HG02938 (cell line): Measurements from ENCODE around the gene CCDC57.
"Not testable (repeated sequence)": the region's sequence is repeated elsewhere in the genome, so short reads cannot be mapped to it uniquely, and the experiment has no call there.

Experiments used
- ATAC-seq: cut with Tn5 transposase; IDR thresholded peaks from one replicate; pipeline ENCODE4 v1.9.1; 2021; ENCODE audit warnings: mild to moderate bottlenecking, moderate library complexity; ENCODE audit not compliant: unreplicated experiment

Gene CCDC57

GRCh38 chr17:82179412-82179811, 33.2 kb downstream of the CCDC57 start:
- ATAC-seq, result no peak

DNA sequence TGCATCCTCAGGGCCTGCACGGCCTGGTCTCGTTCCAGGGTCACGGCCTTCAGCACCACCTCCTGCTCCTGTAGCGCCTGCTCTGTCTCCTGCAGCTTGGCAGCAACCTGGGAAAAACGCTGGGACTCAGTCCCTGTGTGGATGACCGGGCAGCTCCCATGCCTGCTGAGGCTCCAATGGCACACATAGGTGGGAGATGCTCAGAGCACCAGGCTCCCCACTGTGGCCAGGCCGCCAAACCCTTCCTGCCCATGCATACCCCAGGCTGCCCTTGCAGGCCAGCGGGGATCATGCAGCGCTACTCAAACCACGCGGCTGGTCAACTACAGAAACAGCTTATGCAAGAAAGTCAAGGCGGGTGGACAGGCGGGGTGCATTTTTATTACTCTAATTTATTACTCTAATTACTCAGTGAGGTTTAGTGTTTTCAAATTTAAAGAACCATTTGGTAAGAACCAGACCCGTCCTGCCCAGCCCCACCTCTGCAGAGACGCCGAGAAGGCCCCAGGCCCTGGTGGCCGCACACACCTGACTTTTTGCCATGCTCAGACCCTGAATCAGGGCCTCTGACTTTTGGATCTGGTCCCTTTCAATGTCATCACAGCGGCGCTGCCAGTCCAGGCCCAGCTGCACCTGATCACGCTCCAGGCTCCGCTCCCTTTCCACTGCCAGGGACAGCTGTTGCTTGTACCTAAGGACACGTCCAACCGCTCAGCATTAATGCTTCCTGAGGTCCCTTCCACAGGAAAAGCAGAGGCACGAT, 34.0 kb downstream of the CCDC57 start:
- ATAC-seq, result no peak

DNA sequence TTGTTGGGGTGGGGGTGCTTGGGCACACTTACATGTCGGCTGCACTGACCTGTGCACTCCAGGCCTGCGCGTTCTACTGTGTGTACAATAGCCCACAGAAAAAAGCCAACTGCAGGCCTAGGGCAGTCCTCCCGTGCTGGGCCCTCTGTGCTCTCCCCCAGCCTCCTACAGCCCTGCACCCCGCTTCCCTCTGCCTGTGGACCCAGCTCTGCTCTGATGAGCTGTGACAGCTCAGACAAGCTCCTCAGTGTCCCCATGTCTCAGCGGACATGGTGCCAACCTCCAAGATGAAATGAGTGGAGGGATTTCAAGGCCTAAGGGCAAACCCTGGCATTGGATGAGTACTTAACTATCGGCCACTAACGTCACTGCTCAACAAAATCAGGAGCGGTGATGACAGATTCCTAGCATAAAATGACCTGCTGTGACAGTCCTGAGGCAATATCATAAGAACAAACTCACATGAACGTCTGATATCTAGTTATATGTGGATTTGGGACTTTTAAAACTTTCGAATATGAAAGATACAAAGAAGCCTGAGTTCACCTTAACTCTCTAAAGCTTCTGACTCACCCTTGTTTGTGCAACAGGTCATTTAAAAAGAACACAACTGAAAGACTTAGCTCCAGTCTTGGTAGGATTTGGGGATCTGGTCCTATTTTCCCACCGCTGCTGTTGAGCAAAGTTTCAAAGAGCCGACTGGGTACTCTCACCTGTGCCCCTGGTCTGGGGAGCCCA, 34.7 kb downstream of the CCDC57 start:
- no peak for ATAC-seq

- no peak for ATAC-seq
These were observed 35.4 kb downstream of the CCDC57 start for GRCh38 chr17:82177276-82177675.

GRCh38 chr17:82175951-82176350, 36.7 kb downstream of the CCDC57 start:
- ATAC-seq, result no peak

GRCh38 chr17:82175201-82175600, 37.4 kb downstream of the CCDC57 start:
- ATAC-seq, result no peak

DNA sequence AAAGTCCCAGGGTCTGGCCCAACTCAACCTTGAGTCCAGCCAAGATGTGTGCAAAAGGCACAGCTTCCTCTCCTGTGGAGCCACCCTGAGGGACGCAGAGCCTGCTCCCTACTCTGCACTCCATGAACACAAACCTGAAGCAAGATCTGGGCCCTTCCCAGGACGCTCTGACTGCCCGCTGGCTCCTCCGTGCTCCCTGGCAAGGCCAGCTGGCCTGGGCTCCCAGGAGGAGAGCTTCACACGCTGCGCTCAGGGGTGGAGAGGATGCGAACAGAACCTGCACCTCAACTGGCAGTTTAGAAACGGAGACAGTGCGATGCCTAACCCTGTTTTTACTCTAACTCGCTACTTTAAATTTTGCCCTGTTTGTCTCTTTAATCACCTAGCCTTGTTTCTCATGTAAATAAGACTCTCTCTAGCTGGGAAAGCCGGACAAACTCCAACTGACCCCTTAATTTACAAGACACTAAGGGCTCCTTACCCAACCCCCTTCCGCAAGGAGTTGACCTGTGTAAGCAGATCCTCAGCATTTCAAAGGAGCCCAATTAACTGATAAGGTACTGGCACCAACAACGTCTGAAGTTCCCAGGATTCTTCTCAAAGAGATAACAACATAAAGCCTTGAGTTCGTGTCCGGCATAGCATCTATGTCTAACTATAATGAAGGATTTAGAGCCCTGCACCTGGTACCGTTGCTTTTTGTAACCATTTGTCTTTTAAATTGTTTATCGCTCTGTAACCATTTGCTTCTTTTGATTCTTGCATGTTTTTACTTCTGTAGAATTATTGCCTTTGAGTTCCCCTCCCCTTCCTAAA, 38.4 kb downstream of the CCDC57 start:
- ATAC-seq, result not testable (repeated sequence)

DNA sequence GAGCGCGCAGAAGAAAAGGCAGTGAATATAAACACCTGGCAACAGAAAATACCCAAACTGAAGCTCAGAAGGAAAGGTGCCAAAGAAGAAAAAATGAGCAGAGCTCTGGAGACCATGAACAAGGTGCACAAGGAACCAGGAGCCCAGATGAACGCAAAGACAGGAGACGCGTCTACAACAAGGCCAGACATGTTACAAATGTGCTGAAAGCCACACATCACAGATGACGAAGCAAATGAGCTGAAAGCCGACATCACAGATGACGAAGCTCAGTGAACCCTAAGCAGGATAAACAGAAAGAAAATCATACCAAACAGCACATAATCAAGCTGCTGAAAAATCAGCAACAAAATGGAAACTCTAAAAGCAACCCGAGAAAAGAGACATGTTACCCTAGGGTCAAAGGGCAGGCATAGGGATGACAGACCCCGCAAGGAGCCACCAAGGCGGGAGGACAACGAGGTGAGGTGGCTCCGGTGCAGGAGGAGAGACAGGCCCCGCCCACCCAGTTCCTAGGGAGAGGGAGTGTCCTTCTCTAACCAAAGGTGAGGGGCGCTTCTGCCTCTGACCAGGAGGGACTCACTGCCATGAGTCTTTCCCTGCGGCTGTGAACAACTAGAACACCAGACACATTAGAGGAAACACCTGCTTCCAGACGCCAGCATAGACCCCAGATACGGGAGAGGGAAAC, 39.1 kb downstream of the CCDC57 start:
- ATAC-seq, result no peak

GRCh38 chr17:82172486-82173160, 40.0 kb downstream of the CCDC57 start:
- ATAC-seq, result no peak

DNA sequence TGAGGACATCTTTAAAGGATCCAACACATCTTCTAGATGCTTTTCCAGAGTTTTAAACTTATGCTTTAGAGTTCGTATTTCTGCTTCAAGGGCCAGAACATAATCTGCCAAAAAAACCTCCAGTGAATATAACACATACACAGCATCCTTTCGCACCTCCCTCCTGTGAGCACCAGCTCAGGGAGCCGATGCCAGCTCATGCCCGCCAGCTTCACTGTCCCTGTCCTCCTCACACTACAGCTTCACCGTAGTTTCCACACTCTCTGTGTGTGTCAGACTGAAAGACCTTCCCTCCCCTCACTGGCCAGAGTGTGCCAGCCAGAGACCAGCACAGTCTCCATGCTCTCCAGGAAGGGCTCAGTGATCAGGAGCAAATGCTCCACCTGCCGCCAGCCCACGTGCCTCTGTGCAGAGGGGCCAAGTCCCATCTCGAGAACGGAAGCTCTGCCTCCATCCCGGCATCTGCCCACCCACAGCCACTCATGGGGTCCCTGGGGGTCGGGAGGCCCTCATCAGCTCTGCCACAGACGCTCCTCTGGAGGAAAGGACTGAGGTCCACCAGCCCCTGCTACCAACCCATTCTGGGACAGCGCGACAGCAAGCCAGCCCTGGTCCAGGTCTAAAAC, 40.8 kb downstream of the CCDC57 start:
- ATAC-seq, result no peak

- no peak for ATAC-seq
These were observed 42.2 kb downstream of the CCDC57 start for GRCh38 chr17:82170412-82170961.

DNA sequence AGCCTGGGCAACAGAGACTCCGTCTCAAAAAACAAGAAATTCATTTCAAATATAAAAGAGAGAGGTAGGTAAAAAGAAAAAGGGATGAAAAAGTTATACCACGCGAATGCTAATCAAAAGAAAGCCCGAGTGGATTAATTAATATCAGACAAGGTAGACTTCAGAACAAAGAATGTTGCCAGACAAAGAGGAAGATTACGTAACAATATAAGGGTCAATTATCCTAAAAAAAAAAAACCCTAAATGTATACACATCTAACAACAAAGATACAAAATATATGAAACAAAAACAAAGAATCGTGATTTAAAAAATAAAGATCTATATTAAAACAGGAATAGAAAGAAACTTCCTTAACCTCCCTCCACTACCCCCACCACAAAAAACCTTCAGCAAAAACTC, 44.1 kb downstream of the CCDC57 start:
- no peak for ATAC-seq

GRCh38 chr17:82167028-82167427, 45.6 kb downstream of the CCDC57 start:
- ATAC-seq, result no peak

- ATAC-seq, result no peak
These were observed 47.8 kb downstream of the CCDC57 start for GRCh38 chr17:82164853-82165252.

GRCh38 chr17:82161216-82161615, 51.4 kb downstream of the CCDC57 start:
- no peak for ATAC-seq

- no peak for ATAC-seq
These were observed 52.6 kb downstream of the CCDC57 start for GRCh38 chr17:82160075-82160474.

DNA sequence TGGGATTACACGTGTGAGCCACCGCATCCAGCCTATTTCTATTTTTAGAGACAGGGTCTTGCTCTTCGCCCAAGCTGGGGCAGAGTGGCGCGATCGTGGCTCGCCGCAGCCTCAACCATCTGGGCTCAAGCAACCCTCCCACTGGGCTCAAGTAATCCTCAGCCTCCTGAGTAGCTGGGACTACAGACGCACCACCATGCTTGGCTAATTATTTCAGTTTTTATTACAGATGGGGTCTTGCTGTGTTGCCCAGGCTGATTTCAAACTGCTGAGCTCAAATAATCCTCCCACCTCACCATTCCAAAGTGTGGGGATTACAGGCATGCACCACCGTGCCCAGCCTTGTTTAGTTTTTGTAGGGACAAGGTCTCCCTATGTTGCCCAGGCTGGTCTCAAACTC, 53.8 kb downstream of the CCDC57 start:
- ATAC-seq, result no peak

GRCh38 chr17:82157046-82158035, 55.3 kb downstream of the CCDC57 start:
- ATAC-seq, result no peak
